ENCODE data around the gene RNF111. TPM values are rescaled to one million over a fixed set of nuclear protein-coding genes. Genes with fewer than 3 reads are reported as not detected.

The RNF111 gene
- polyA plus RNA-seq (2012; ENCODE audit: insufficient read length, low read depth), result 26.3 TPM

- TF ChIP-seq FOXP2 (optimal IDR thresholded peaks at IDR 0.05; ENCODE audit: borderline replicate concordance, extremely low read depth, extremely low read length, insufficient read depth) (no peak), TAF1 (IDR thresholded peaks at IDR 0.05; ENCODE audit: borderline replicate concordance, insufficient read depth, low read length) (no peak; the same call in 1 of the 2 replicates), SIN3A (IDR thresholded peaks at IDR 0.05; ENCODE audit: borderline replicate concordance, insufficient read depth, low read length) (0 out of 2 replicates have a peak, but pooled peaks have one; percentile 40), POLR2AphosphoS5 (IDR thresholded peaks at IDR 0.05; ENCODE audit: low read depth, low read length) (peak; percentile 90)
- TF ChIP-seq, protein P1, sequence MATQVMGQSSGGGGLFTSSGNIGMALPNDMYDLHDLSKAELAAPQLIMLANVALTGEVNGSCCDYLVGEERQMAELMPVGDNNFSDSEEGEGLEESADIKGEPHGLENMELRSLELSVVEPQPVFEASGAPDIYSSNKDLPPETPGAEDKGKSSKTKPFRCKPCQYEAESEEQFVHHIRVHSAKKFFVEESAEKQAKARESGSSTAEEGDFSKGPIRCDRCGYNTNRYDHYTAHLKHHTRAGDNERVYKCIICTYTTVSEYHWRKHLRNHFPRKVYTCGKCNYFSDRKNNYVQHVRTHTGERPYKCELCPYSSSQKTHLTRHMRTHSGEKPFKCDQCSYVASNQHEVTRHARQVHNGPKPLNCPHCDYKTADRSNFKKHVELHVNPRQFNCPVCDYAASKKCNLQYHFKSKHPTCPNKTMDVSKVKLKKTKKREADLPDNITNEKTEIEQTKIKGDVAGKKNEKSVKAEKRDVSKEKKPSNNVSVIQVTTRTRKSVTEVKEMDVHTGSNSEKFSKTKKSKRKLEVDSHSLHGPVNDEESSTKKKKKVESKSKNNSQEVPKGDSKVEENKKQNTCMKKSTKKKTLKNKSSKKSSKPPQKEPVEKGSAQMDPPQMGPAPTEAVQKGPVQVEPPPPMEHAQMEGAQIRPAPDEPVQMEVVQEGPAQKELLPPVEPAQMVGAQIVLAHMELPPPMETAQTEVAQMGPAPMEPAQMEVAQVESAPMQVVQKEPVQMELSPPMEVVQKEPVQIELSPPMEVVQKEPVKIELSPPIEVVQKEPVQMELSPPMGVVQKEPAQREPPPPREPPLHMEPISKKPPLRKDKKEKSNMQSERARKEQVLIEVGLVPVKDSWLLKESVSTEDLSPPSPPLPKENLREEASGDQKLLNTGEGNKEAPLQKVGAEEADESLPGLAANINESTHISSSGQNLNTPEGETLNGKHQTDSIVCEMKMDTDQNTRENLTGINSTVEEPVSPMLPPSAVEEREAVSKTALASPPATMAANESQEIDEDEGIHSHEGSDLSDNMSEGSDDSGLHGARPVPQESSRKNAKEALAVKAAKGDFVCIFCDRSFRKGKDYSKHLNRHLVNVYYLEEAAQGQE (IDR thresholded peaks at IDR 0.05; ENCODE audit: insufficient read depth in 1 of 2, low read depth in 2 of 2, low read length in 2 of 2), result no peak
Measured at GRCh38 chr15:58987491-58988005, at the start of gene RNF111. TSS of gene RNF111 (plus strand) at chr15:58987663. CDS start at chr15:59030823, 43,160 bp downstream.

DNA sequence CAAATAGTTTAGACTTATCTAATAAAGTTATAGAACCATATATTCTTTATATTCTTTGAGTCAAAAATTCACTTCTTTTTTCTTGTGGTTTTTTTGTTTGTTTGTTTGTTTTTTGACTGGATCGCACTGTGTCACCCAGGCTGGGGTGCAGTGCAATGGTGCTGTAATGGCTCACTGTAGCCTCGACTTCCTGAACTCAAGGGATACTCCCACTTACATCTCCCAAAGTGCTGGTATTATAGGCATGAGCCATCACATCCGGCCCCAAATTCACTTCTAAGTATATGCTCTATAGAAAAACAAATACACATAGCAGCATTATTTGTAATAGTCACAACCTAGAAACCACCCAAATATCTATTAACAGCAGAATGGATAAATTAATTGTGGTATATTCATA lies 40.3 kb upstream of the RNF111 start:
- no peak for TF ChIP-seq FOXP2 (optimal IDR thresholded peaks at IDR 0.05; ENCODE audit: borderline replicate concordance, extremely low read depth, extremely low read length, insufficient read depth)
- no peak for TF ChIP-seq SIN3A (IDR thresholded peaks at IDR 0.05; ENCODE audit: borderline replicate concordance, insufficient read depth, low read length)
- TF ChIP-seq POLR2AphosphoS5 (IDR thresholded peaks at IDR 0.05; ENCODE audit: low read depth, low read length), result no peak
- TF ChIP-seq, protein P1 (IDR thresholded peaks at IDR 0.05; ENCODE audit: insufficient read depth in 1 of 2, low read depth in 2 of 2, low read length in 2 of 2), result no peak
- TF ChIP-seq TAF1 (IDR thresholded peaks at IDR 0.05; ENCODE audit: borderline replicate concordance, insufficient read depth, low read length), result no peak

GRCh38 chr15:58951388-58952007 lies 36.0 kb upstream of the RNF111 start:
- no peak for TF ChIP-seq TAF1 (IDR thresholded peaks at IDR 0.05; ENCODE audit: borderline replicate concordance, insufficient read depth, low read length)
- no peak for TF ChIP-seq FOXP2 (optimal IDR thresholded peaks at IDR 0.05; ENCODE audit: borderline replicate concordance, extremely low read depth, extremely low read length, insufficient read depth)
- TF ChIP-seq SIN3A (IDR thresholded peaks at IDR 0.05; ENCODE audit: borderline replicate concordance, insufficient read depth, low read length), result no peak
- TF ChIP-seq POLR2AphosphoS5 (IDR thresholded peaks at IDR 0.05; ENCODE audit: low read depth, low read length), result no peak
- TF ChIP-seq, protein P1 (IDR thresholded peaks at IDR 0.05; ENCODE audit: insufficient read depth in 1 of 2, low read depth in 2 of 2, low read length in 2 of 2), result no peak

DNA sequence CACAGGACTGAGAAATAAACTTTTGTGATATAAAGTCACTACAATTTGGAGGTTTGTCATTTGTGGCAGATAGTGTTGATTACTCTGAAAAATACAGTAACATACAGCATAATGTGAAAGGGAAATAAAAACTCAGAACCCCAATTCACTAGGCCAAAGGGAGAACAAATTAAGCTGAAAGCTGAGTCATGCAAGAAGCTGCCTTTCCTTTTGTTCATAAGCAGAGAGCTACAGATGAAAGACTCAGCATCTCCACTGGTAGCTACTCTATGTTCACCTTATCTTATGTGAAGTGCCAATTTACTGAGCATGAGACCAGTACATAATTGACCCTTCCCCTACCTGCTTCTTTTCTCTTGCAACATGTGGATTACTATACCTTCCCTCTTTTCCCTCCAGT lies 34.7 kb upstream of the RNF111 start:
- TF ChIP-seq SIN3A (IDR thresholded peaks at IDR 0.05; ENCODE audit: borderline replicate concordance, insufficient read depth, low read length) (no peak), POLR2AphosphoS5 (IDR thresholded peaks at IDR 0.05; ENCODE audit: low read depth, low read length) (no peak), FOXP2 (optimal IDR thresholded peaks at IDR 0.05; ENCODE audit: borderline replicate concordance, extremely low read depth, extremely low read length, insufficient read depth) (no peak), TAF1 (IDR thresholded peaks at IDR 0.05; ENCODE audit: borderline replicate concordance, insufficient read depth, low read length) (no peak)
- TF ChIP-seq, protein P1 (IDR thresholded peaks at IDR 0.05; ENCODE audit: insufficient read depth in 1 of 2, low read depth in 2 of 2, low read length in 2 of 2), result no peak

Data from PFSK-1 (cell line).